Measurements from ENCODE around the gene SELENOO. TPM values are rescaled to one million over a fixed set of nuclear protein-coding genes. Genes with fewer than 3 reads are reported as not detected.

Gene SELENOO
- total RNA-seq, 1 experiment from 2014 or later: 19.0 TPM

GRCh38 chr22:50209893-50210292 is 9.1 kb downstream of the SELENOO start:
- no peak overlapping the region for H2BK15ac ChIP-seq (ENCODE audit: low read depth, low read length)
- no peaks in the 10 kb centered on the region for H3K23me2 ChIP-seq (ENCODE audit: insufficient read length, low read depth, low read length, poor library complexity, severe bottlenecking)
- H3K4ac ChIP-seq (ENCODE audit: low read depth, low read length): no peak overlapping the region
- no peaks in the 10 kb centered on the region for H3K4me1 ChIP-seq (ENCODE audit: insufficient read depth, low read length)
- H3K4me2 ChIP-seq (ENCODE audit: insufficient read depth, insufficient read length, low read length): no peak overlapping the region
- no CpG with 5 or more reads among the region's 20 CpGs for WGBS (ENCODE audit: extremely low coverage, insufficient read length, low lambda C conversion rate)
- H2BK20ac ChIP-seq (ENCODE audit: low read depth, low read length, poor library complexity, severe bottlenecking): no peak overlapping the region
- H2BK12ac ChIP-seq (ENCODE audit: insufficient read length, low read depth, low read length): no peak overlapping the region
- no peak overlapping the region for H3K23ac ChIP-seq (ENCODE audit: insufficient read length, low read depth, low read length)
- no peaks in the 10 kb centered on the region for H3K79me1 ChIP-seq (ENCODE audit: insufficient read depth, low read depth, low read length, poor library complexity, severe bottlenecking)
- no peak overlapping the region for H3T11ph ChIP-seq (ENCODE audit: low read length)
- no peak overlapping the region for H4K8ac ChIP-seq (replicated peaks; ENCODE audit: insufficient read length, low read depth, low read length)
- no peak overlapping the region; a peak in 1 of 5 replicates for H3K4me3 Mint-ChIP-seq
- peaks cover 26 to 65% (median 62%) of the 10 kb centered on the region in 3 experiments; a peak in 6 of 7 replicates for H3K36me3 Mint-ChIP-seq (ENCODE audit: insufficient read depth in 1 of 3, low read depth in 3 of 3)
- H3K79me2 ChIP-seq (ENCODE audit: insufficient read depth, low read length): peaks cover 2% of the 10 kb centered on the region; the same call in 1 of the 2 replicates
- H2AK5ac ChIP-seq (ENCODE audit: insufficient read length, low read length): no peak overlapping the region
- H3K9me3 ChIP-seq (ENCODE audit: control insufficient read depth, low read depth, low read length): no peaks in the 10 kb centered on the region
- H3K9me3 Mint-ChIP-seq: peaks cover 0 to 8% of the 10 kb centered on the region in 2 experiments; a peak in 1 of 5 replicates
- no peak overlapping the region for H3K56ac ChIP-seq (ENCODE audit: insufficient read length, low read depth, low read length)
- H3K27ac ChIP-seq (ENCODE audit: insufficient read length, low read depth, low read length): no peak overlapping the region
- peaks cover 2 to 6% of the 10 kb centered on the region in 2 experiments; a peak in 2 of 4 replicates for H3K4me1 Mint-ChIP-seq
- no peak overlapping the region for H3K27ac Mint-ChIP-seq
- H2BK5ac ChIP-seq (ENCODE audit: insufficient read length, low read length): no peak overlapping the region
- DNase-seq: no peak
- H4K5ac ChIP-seq (ENCODE audit: insufficient read length, low read depth, low read length): no peak overlapping the region
- no peak overlapping the region for H3K9ac ChIP-seq (ENCODE audit: extremely low read depth, insufficient read length, low read length)
- no peak overlapping the region for H3K14ac ChIP-seq (ENCODE audit: insufficient read depth, low read length)
- H4K91ac ChIP-seq (ENCODE audit: insufficient read length, low read depth, low read length): no peak overlapping the region
- TF ChIP-seq, protein P1, sequence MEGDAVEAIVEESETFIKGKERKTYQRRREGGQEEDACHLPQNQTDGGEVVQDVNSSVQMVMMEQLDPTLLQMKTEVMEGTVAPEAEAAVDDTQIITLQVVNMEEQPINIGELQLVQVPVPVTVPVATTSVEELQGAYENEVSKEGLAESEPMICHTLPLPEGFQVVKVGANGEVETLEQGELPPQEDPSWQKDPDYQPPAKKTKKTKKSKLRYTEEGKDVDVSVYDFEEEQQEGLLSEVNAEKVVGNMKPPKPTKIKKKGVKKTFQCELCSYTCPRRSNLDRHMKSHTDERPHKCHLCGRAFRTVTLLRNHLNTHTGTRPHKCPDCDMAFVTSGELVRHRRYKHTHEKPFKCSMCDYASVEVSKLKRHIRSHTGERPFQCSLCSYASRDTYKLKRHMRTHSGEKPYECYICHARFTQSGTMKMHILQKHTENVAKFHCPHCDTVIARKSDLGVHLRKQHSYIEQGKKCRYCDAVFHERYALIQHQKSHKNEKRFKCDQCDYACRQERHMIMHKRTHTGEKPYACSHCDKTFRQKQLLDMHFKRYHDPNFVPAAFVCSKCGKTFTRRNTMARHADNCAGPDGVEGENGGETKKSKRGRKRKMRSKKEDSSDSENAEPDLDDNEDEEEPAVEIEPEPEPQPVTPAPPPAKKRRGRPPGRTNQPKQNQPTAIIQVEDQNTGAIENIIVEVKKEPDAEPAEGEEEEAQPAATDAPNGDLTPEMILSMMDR (conservative IDR thresholded peaks at IDR 0.05): peak; percentile 90
- H3K18ac ChIP-seq (ENCODE audit: insufficient read length, low read depth, low read length): no peak overlapping the region
- no peaks in the 10 kb centered on the region for H3K27me3 Mint-ChIP-seq (ENCODE audit: low read depth)
- no peaks in the 10 kb centered on the region for H3K27me3 ChIP-seq (ENCODE audit: insufficient read depth, low read length)
- no peak overlapping the region for H2BK120ac ChIP-seq (ENCODE audit: low read depth, low read length, poor library complexity, severe bottlenecking)
- H2AFZ ChIP-seq (ENCODE audit: low read length): no peak overlapping the region
- no peaks in the 10 kb centered on the region for H4K20me1 ChIP-seq (ENCODE audit: control insufficient read depth, insufficient read depth, insufficient read length)

All from H9 (cell line).